HEK293 (cell line): ENCODE measurements around the gene HYOU1.

ENCODE experiments used
- ATF2 ChIP-seq: fragments of 450-650 bp; formaldehyde crosslinking; IDR thresholded peaks from 2 replicates; pipeline ENCODE4 v1.5.1; 2016; ENCODE audit warnings: missing biosample characterization, missing genetic modification characterization, low read depth
- CTCF ChIP-seq: fragments of 450-650 bp; formaldehyde crosslinking; IDR thresholded peaks from 2 replicates; pipeline ENCODE4 v1.5.1; 2016; ENCODE audit warnings: missing biosample characterization, missing genetic modification characterization
- PATZ1 ChIP-seq: fragments of 450-650 bp; formaldehyde crosslinking; IDR thresholded peaks from 2 replicates; pipeline ENCODE4 v1.5.1; 2016; ENCODE audit warnings: missing biosample characterization, missing genetic modification characterization
- REST ChIP-seq: fragments of 450-650 bp; formaldehyde crosslinking; IDR thresholded peaks from 2 replicates; pipeline ENCODE4 v1.5.1; 2016; ENCODE audit warnings: missing biosample characterization, missing genetic modification characterization
- ZBTB10 ChIP-seq: fragments of 450-650 bp; formaldehyde crosslinking; IDR thresholded peaks from 2 replicates; pipeline ENCODE4 v1.5.1; 2016; ENCODE audit warnings: missing biosample characterization, missing genetic modification characterization
- ZNF391 ChIP-seq: fragments of 450-650 bp; formaldehyde crosslinking; IDR thresholded peaks from 2 replicates; pipeline ENCODE4 v1.5.1; 2016; ENCODE audit warnings: low read depth, missing biosample characterization, missing genetic modification characterization, borderline replicate concordance
- ZNF561 ChIP-seq: fragments of 450-650 bp; IDR thresholded peaks from 2 replicates; pipeline ENCODE4 v1.5.1; 2018; ENCODE audit warnings: missing biosample characterization, missing genetic modification characterization, borderline replicate concordance
- ZNF677 ChIP-seq: fragments of 450-650 bp; IDR thresholded peaks from 2 replicates; pipeline ENCODE4 v1.5.0; 2018; ENCODE audit warnings: missing biosample characterization, mild to moderate bottlenecking, missing genetic modification characterization, moderate library complexity
- ZNF76 ChIP-seq: fragments of 450-650 bp; formaldehyde crosslinking; IDR thresholded peaks from 2 replicates; pipeline ENCODE4; 2016; ENCODE audit warnings: low read depth, missing biosample characterization, missing genetic modification characterization, borderline replicate concordance
- ZNF776 ChIP-seq: fragments of 450-650 bp; formaldehyde crosslinking; IDR thresholded peaks from 2 replicates; pipeline ENCODE4 v1.5.0; 2017; ENCODE audit warnings: missing biosample characterization, missing genetic modification characterization, borderline replicate concordance

- no peak for TF ChIP-seq ZNF677 (tag by site-specific recombination)
- no peak for TF ChIP-seq ZBTB10
- no peak for TF ChIP-seq REST
- TF ChIP-seq CTCF, result no peak
- no peak for TF ChIP-seq ZNF76 (tag by site-specific recombination)
- no peak for TF ChIP-seq PATZ1
- no peak for TF ChIP-seq ZNF561
- no peak for TF ChIP-seq ZNF391 (tag by site-specific recombination)
- no peak for TF ChIP-seq ZNF776 (tag by site-specific recombination)
- no peak for TF ChIP-seq ATF2
Measured at GRCh38 chr11:119042927-119043326, 14.1 kb downstream of the HYOU1 start.
